ENCODE results near the gene DENND11.

DNA sequence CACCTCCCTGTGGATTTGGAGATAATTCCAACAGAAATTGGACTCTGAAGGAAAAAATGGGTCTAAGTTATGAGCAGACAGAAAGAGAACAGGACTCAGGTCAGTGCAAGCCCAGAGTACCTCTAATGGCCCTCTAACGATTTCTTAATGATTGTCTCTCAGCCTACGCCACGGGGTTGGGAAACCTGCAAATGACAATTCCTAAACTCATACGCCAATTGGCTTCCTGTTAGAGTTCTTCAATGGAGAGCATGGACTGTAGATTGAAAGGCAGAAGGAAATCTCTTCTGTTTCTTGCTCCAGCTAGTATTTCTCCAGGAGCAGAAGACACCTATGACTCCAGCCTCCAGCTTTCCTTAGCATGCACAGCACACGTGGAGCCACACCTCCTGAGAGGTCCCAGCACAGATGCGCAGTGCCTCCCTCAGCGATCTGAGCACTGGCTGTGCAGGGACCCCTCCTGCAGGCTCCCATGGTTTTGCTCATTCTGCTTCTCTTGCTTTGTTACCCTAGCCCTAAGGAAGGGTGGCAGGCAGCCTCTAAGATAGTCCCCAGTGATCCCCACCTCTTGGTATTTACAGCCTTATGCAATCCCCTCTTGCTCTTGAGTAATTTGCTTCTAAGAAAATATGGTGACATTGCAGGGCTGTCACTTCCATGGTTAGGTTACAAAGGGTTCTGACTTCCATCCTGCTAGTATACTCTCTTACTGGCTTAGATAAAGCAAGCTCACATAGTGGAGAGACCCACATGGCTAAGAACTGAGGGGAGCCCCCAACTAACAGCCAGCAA, 30.1 kb downstream of the DENND11 start:
- TF ChIP-seq CTCF (IDR thresholded peaks at IDR 0.05): no peak
- TF ChIP-seq POLR2AphosphoS5 (IDR thresholded peaks at IDR 0.05): no peak
- TF ChIP-seq POLR2A (IDR thresholded peaks at IDR 0.05): no peak

Data from breast epithelium (tissue), 3 donors.